ENCODE results near the gene CRADD. TPM values are rescaled to one million over a fixed set of nuclear protein-coding genes. Genes with fewer than 3 reads are reported as not detected.

The CRADD gene
- total RNA-seq, 4 donors from 2014 or later: 51.0 to 86.3 (median 56.6) TPM

- no peaks in the 10 kb centered on the region for H3K36me3 ChIP-seq
- WGBS, 2 donors: 51 to 60% methylated on average over 6 of the region's 6 CpGs
- peaks cover 0 to 37% (median 25%) of the 10 kb centered on the region in 4 donors for H3K4me1 ChIP-seq
- peak overlapping the region; percentile 1 to 80 (median 67) for H3K27ac ChIP-seq
- no peak for TF ChIP-seq POLR2A (IDR thresholded peaks at IDR 0.05)
- peak in 1 of 5 experiments; percentile 2 for TF ChIP-seq CTCF (IDR thresholded peaks at IDR 0.05)
- H3K4me3 ChIP-seq: peak overlapping the region in 1 of 4 donors; percentile 28
- H3K9me3 ChIP-seq: no peaks in the 10 kb centered on the region
- no peak for DNase-seq (ENCODE audit: low spot score in 2 of 2)
- no peaks in the 10 kb centered on the region for H3K27me3 ChIP-seq
These were observed 217.9 kb downstream of the CRADD start for GRCh38 chr12:93895089-93895445.

- Histone ChIP-seq H3K27ac (no peak overlapping the region), H3K27me3 (no peaks in the 10 kb centered on the region), H3K4me1 (peaks cover 0 to 37% (median 25%) of the 10 kb centered on the region in 4 donors), H3K36me3 (no peaks in the 10 kb centered on the region), H3K9me3 (peaks cover 0 to 3% (median 0%) of the 10 kb centered on the region in 4 donors), H3K4me3 (no peak overlapping the region)
- WGBS, 2 donors: 96 to 98% methylated on average over 1 of the region's 1 CpG
- TF ChIP-seq CTCF (IDR thresholded peaks at IDR 0.05): peak in 1 of 5 experiments; percentile 9
- TF ChIP-seq POLR2A (IDR thresholded peaks at IDR 0.05): no peak
- no peak for TF ChIP-seq EP300 (IDR thresholded peaks at IDR 0.05)
- DNase-seq (ENCODE audit: low spot score in 2 of 2): no peak
These were observed 219.3 kb downstream of the CRADD start for GRCh38 chr12:93896427-93896826.

GRCh38 chr12:93896952-93897351, 219.8 kb downstream of the CRADD start:
- no peak for DNase-seq (ENCODE audit: low spot score in 2 of 2)
- H3K4me3 ChIP-seq: no peak overlapping the region
- H3K27ac ChIP-seq: no peak overlapping the region
- 91 to 97% methylated on average over 6 of the region's 6 CpGs for WGBS, 2 donors
- peaks cover 0 to 5% (median 0%) of the 10 kb centered on the region in 4 donors for H3K9me3 ChIP-seq
- peaks cover 0 to 36% (median 25%) of the 10 kb centered on the region in 4 donors for H3K4me1 ChIP-seq
- no peaks in the 10 kb centered on the region for H3K36me3 ChIP-seq
- no peaks in the 10 kb centered on the region for H3K27me3 ChIP-seq
- TF ChIP-seq POLR2A (IDR thresholded peaks at IDR 0.05) (no peak), EP300 (IDR thresholded peaks at IDR 0.05) (no peak), CTCF (IDR thresholded peaks at IDR 0.05) (no peak)

GRCh38 chr12:93901739-93902138, 224.6 kb downstream of the CRADD start:
- Histone ChIP-seq H3K4me1 (no peaks in the 10 kb centered on the region), H3K36me3 (no peaks in the 10 kb centered on the region), H3K27ac (no peak overlapping the region), H3K9me3 (peaks cover 0 to 14% (median 0%) of the 10 kb centered on the region in 4 donors), H3K27me3 (no peaks in the 10 kb centered on the region), H3K4me3 (no peak overlapping the region)
- TF ChIP-seq EP300 (IDR thresholded peaks at IDR 0.05) (no peak), POLR2A (IDR thresholded peaks at IDR 0.05) (no peak), CTCF (IDR thresholded peaks at IDR 0.05) (no peak)
- 88 to 90% methylated on average over 3 of the region's 3 CpGs for WGBS, 2 donors
- DNase-seq (ENCODE audit: low spot score in 2 of 2): no peak

- peaks cover 0 to 14% (median 0%) of the 10 kb centered on the region in 4 donors for H3K9me3 ChIP-seq
- no peaks in the 10 kb centered on the region for H3K36me3 ChIP-seq
- no peaks in the 10 kb centered on the region for H3K4me1 ChIP-seq
- WGBS, 2 donors: 80 to 86% methylated on average over 4 of the region's 4 CpGs
- DNase-seq (ENCODE audit: low spot score in 2 of 2): no peak
- H3K27me3 ChIP-seq: no peaks in the 10 kb centered on the region
- TF ChIP-seq POLR2A (IDR thresholded peaks at IDR 0.05): no peak
- TF ChIP-seq CTCF (IDR thresholded peaks at IDR 0.05): no peak
- TF ChIP-seq EP300 (IDR thresholded peaks at IDR 0.05): no peak
- no peak overlapping the region for H3K4me3 ChIP-seq
- no peak overlapping the region for H3K27ac ChIP-seq
These were observed 225.0 kb downstream of the CRADD start for GRCh38 chr12:93902192-93902591.
